ENCODE data around the gene RING1.
A peak's percentile ranks its signal among the peaks of the same experiment; 100 is the strongest.

Gene RING1

DNA sequence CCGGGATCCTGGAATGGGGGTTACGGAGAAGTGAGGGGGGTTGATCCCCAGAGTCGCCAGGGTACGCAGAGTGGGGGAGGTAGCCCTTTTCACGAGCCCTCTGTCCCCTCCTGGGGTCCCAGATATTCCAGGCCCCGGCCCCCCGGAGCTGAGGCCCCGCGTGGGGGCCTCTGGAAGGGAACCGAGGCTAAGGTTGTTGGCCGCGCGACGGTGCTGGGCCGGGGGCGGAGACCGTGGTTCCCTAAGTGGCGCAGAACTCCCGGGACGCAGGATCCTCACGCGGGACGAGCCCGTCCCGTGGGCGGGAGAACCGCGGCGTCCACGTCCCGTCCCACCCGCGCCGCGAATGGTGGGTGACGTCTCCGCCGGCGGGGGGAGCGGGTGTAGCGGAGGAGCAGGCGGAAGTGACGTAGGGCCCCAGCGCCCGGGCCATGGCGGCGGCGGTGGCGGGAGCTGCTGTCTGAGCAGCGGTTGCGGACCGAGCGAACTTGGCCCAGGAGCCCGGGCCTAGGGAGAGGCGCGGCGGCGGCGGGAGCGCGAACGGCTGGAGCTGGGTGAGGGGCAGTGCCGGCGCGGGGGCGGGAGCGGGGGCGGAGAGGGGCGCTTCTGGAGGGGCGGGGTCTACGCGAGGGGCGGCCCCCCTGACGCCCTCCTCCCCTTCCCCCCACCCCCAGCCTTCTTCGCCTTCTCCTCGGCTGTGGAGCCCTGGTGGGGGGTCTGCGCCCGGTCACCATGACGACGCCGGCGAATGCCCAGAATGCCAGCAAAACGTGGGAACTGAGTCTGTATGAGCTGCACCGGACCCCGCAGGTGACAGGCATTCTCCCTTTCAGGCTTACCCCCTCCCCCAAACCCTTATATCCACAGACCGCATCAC, at the start of gene RING1:
RING1 (plus strand) TSS at position 410 of the 877 bp plus-strand sequence; CDS start at position 733, 323 bp downstream.
- no peaks in the 10 kb centered on the region for H3K9me3 ChIP-seq
- H3K9ac ChIP-seq, result peak within 1 kb of the TSS; percentile 95
- H3K27ac ChIP-seq, result peak within 1 kb of the TSS; percentile 95
- TF ChIP-seq Cebpa-rat (IDR thresholded peaks at IDR 0.05), result no peak
- peaks cover 7% of the 10 kb centered on the region; the same call in 1 of the 2 replicates for H4K20me1 ChIP-seq
- H3K36me3 ChIP-seq, result peaks cover 36% of the 10 kb centered on the region
- H3K4me3 ChIP-seq, result peak within 1 kb of the TSS; percentile 96
- peaks cover 51% of the 10 kb centered on the region for H3K4me1 ChIP-seq
- H3K4me2 ChIP-seq, result peak within 1 kb of the TSS; percentile 99
- peaks cover 32% of the 10 kb centered on the region for H3K27me3 ChIP-seq

DNA sequence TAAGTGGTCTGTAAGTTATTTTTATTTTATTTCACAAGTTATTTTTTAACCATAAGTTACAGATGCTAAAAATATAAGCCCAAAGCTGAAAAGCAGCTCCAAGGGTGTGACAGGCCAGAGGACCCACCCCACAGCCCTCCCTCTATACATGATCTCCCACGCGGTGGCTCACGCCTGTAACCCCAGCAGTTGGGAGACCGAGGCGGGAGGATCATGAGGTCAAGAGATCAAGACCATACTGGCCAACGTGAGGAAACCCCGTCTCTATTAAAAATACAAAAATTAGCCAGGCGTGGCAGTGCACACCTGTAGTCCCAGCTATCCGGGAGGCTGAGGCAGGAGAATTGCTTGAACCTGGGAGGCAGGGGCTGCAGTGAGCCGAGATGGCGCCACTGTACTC, 48.2 kb upstream of the RING1 start:
- Histone ChIP-seq H3K9me3 (no peaks in the 10 kb centered on the region), H4K20me1 (no peaks in the 10 kb centered on the region), H3K4me2 (0 out of 2 replicates have a peak overlapping the region, but pooled peaks have one; percentile 91), H3K27ac (no peak overlapping the region), H3K4me1 (peaks cover 19% of the 10 kb centered on the region), H3K4me3 (no peak overlapping the region), H3K27me3 (no peaks in the 10 kb centered on the region), H3K36me3 (no peaks in the 10 kb centered on the region), H3K9ac (no peak overlapping the region)
- no peak for TF ChIP-seq Cebpa-rat (IDR thresholded peaks at IDR 0.05)

DNA sequence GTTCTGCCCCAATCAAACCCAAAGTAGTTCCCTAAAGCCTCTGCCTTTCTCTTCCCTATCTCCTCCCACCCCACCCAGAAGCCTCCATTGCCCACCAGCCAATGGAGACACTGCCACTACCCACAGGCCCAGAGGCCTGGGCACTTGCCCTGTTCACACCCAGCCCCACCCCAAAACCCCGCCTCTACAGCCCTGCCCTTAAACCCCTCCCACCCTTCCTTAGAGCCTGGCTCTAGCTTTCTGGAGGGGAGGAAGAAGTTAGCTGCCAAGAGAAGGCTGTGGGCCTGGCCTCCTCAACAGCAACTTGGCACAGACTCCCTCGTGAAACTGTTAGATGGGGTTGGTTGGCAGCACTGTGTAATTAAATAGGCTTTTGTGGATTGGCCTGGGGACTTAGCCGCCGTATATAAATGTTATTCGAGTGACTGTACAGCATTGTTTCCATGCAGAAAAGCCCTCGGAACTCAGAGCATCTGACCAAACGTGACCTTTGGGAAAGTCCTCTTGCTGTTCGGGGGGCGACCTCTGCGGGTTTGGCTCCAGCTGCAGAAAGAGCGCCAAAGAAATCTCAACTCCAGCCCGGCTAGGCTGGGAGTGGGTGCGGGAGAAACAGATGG, 47.5 kb upstream of the RING1 start:
- H4K20me1 ChIP-seq, result no peaks in the 10 kb centered on the region
- H3K27ac ChIP-seq, result no peak overlapping the region
- TF ChIP-seq Cebpa-rat (IDR thresholded peaks at IDR 0.05), result no peak
- H3K9ac ChIP-seq, result no peak overlapping the region
- H3K4me2 ChIP-seq, result peak overlapping the region; percentile 91
- H3K4me3 ChIP-seq, result no peak overlapping the region
- H3K36me3 ChIP-seq, result no peaks in the 10 kb centered on the region
- H3K4me1 ChIP-seq, result peaks cover 19% of the 10 kb centered on the region
- no peaks in the 10 kb centered on the region for H3K9me3 ChIP-seq
- no peaks in the 10 kb centered on the region for H3K27me3 ChIP-seq

DNA sequence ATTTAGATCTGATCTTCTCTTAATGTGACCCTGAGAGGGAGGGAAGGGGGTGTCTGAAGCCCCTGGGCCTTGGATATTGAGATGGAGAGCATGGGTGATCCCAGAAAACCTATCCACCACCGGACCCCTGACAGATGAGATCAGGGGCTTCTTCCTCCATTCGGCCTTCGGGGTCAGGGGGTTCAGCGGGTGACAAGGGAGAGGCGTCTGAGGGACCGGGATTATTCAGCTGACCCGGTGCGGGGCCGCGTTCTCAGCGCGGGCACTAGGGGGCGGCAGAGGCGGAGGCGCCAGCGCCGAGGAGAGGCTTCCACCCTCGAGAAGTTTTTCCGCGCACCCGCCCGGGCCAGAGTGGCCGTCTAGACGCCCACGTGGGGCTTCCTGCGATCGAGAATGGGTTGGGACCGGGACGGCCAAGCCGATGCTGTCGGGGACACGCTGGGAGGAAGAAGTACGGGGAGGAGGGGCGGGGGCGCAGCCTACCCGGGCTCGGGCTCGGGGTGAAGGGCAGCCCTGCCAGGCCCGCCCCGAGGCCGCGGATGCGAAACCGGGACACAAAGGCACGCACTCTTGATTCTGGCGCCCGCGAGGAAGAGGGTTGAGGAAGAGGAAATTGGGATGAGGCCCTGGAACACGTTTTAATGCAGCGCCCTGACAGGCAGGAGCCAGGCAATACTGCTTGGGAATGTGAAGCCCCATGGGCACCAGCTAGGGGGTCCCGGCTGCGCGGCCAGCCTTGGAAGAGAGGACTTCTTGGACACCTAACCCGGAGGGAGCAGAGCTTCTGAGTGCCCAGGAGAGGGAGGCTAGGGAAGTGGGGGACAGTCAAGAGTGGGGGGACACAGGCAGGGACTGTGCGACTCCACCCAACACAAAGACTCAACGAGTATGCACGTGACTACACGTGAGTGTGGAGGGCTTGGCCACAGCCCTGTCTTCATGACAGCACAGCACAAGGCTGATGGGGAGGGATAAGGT, 46.7 kb upstream of the RING1 start:
- H3K4me1 ChIP-seq, result peaks cover 19% of the 10 kb centered on the region
- H3K4me2 ChIP-seq, result peak overlapping the region; percentile 91
- H3K36me3 ChIP-seq, result no peaks in the 10 kb centered on the region
- no peak for TF ChIP-seq Cebpa-rat (IDR thresholded peaks at IDR 0.05)
- H3K27me3 ChIP-seq, result no peaks in the 10 kb centered on the region
- H3K27ac ChIP-seq, result peak overlapping the region; percentile 78
- H3K9me3 ChIP-seq, result no peaks in the 10 kb centered on the region
- H4K20me1 ChIP-seq, result no peaks in the 10 kb centered on the region
- H3K9ac ChIP-seq, result peak overlapping the region; percentile 78
- peak overlapping the region; percentile 64 for H3K4me3 ChIP-seq

DNA sequence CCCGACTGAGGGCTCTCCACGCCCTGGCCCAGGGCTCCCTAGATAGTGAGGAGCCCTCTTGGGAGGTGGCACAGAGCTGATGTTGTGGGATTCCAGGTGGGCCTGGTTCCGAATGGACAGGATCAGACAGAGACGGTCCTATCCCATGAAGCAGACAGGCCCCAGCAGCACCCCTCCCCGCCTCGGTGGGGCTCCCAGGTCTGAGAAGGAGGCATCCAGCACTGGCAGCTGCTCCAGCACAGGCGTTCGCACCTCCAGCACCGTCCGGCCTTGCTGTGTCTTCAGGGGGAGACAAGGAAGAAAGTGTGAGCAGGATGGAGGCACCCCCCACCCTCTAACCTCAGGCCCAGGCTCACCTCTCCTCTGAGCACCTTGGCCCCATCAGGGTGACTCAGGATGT, 44.8 kb upstream of the RING1 start:
- Histone ChIP-seq H3K9me3 (no peaks in the 10 kb centered on the region), H3K4me1 (peaks cover 31% of the 10 kb centered on the region)

DNA sequence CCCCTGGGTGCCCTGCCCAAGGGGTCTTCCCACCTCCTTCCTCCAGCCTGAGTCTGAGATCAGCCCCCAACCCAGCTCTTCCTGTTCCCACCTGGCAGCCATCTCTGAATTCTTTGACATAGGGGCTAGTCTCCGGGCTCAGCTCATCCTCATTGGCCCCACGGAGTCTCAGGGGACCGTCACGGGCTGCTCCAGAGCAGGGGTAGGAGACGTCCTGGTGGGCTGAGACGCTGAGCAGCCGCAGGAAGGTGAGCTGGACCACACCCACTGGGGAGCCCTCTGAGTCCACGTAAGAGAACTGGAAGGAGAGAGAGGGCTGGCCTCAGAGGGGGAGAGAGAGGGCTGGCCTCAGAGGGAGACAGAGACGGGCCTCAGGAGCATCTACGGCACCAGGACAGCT, 44.1 kb upstream of the RING1 start:
- no peak overlapping the region for H3K9ac ChIP-seq
- no peaks in the 10 kb centered on the region for H3K36me3 ChIP-seq
- no peaks in the 10 kb centered on the region for H3K9me3 ChIP-seq
- H3K4me1 ChIP-seq, result peaks cover 31% of the 10 kb centered on the region
- no peak overlapping the region for H3K4me2 ChIP-seq
- no peak for TF ChIP-seq Cebpa-rat (IDR thresholded peaks at IDR 0.05)
- H4K20me1 ChIP-seq, result no peaks in the 10 kb centered on the region
- H3K27ac ChIP-seq, result no peak overlapping the region
- H3K27me3 ChIP-seq, result no peaks in the 10 kb centered on the region
- no peak overlapping the region for H3K4me3 ChIP-seq

More for the DNA sequence above, 44.8 kb upstream of the RING1 start:
- Histone ChIP-seq H4K20me1 (no peaks in the 10 kb centered on the region), H3K4me3 (no peak overlapping the region), H3K36me3 (no peaks in the 10 kb centered on the region), H3K27me3 (no peaks in the 10 kb centered on the region), H3K27ac (no peak overlapping the region), H3K9ac (no peak overlapping the region), H3K4me2 (no peak overlapping the region)
- TF ChIP-seq Cebpa-rat (IDR thresholded peaks at IDR 0.05), result no peak

DNA sequence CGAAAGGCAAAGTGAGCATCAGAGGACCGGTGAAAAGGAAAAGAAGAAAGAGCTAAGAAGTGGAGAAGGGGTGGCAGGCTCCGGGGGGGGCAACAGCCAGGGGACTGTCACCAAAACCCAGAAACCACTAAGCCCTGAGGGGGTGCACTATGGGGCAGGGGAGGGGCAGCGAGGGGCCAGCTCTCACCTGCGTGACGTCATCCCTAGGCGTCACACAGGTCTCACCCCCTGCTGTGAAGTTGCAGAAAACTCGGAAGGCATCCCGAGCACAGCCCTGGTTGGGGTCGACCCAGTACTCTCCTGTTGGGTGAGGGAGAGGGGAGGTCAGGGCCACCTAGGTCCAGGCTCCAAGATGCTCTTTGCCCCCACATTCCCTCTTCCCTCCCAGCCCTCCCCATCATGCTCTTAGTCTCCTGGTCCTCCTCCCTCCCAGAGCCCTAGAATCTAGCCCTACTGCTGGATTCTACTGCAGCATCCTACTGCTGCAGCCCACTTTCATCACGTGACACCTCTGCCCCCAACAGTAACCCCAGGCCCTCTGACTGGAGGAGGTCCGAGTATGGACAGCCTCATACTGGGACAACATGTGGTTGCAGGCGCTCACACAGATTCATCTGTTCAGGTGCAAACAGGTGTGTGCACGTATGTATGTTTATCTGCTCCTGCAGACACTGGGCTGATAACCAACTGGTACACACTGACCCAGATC, 43.5 kb upstream of the RING1 start:
- Histone ChIP-seq H4K20me1 (no peaks in the 10 kb centered on the region), H3K4me1 (peaks cover 37% of the 10 kb centered on the region), H3K27ac (no peak overlapping the region), H3K27me3 (no peaks in the 10 kb centered on the region), H3K4me2 (no peak overlapping the region), H3K4me3 (no peak overlapping the region), H3K9me3 (no peaks in the 10 kb centered on the region), H3K9ac (no peak overlapping the region), H3K36me3 (no peaks in the 10 kb centered on the region)
- TF ChIP-seq Cebpa-rat (IDR thresholded peaks at IDR 0.05), result no peak

DNA sequence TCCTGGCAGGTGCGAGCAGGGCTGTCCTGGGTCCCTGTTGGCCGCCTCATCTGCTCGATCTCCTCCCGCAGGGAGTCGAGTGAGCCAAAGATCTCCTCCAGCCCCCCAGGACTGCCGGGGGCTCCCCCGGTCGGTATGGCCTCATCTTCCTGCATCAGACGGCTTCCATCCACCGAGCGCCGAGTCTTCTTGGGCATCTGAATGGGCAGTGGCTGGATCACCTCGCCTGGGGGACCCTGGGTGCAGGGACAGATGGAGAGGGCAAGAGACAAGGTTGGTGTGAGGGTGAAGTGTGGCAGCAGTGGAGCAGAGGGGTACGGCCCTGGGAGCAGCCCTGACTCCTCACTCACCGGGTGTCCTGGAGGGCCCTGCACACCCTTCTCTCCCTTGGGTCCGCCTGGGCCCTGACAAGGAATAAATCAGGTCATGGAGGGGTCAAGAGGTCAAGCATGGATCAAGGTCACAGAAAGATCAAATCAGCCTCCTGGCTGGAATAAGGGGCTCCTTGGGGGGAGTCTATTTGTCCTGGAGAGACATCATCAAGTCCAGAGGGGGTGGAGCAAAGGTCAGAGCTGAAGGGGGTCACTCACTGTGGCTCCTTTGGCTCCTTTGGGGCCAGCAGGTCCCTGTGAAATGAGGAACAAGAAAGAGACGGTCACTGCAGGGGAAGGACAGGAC, 42.6 kb upstream of the RING1 start:
- no peaks in the 10 kb centered on the region for H3K36me3 ChIP-seq
- no peak overlapping the region for H3K4me2 ChIP-seq
- H3K4me3 ChIP-seq, result no peak overlapping the region
- no peak overlapping the region for H3K27ac ChIP-seq
- TF ChIP-seq Cebpa-rat (IDR thresholded peaks at IDR 0.05), result no peak
- no peaks in the 10 kb centered on the region for H3K9me3 ChIP-seq
- H4K20me1 ChIP-seq, result no peaks in the 10 kb centered on the region
- no peak overlapping the region for H3K9ac ChIP-seq
- H3K4me1 ChIP-seq, result peaks cover 46% of the 10 kb centered on the region
- H3K27me3 ChIP-seq, result no peaks in the 10 kb centered on the region
